Suppressor macrophage treated with lipopolysaccharide for 4 hours (primary cell): ENCODE data around the gene ZNF296.
"Not testable (repeated sequence)": the region's sequence is repeated elsewhere in the genome, so short reads cannot be mapped to it uniquely, and the experiment has no call there.

Source experiments
- DNase-seq: peaks from one replicate; pipeline ENCODE4 v3.0.0-alpha.2; 2020

ZNF296 gene

GRCh38 chr19:45076029-45076850 is at the start of gene ZNF296:
ZNF296 (minus strand) TSS chr19:45076478; CDS start chr19:45076373, 105 bp downstream.
- peak; percentile 80 for DNase-seq

DNA sequence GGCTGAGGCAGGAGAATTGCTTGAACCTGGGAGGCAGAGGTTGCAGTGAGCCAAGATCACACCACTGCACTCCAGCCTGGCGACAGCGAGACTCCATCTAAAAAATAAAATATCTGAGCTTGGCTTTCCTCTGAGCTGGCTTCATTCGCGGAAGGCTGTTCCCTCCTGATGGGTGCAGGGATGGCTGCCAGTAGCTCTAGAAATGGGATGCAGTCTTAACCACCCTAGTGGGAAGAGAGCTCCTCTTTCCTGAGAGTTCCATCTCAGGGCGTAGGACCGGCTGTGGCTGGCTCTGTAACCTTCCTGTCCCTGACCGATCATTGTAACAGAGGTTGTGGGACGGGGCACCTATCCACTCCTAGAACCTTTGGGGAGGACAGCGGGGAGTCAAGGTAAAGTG is 49.1 kb upstream of the ZNF296 start:
- no peak for DNase-seq

- no peak for DNase-seq
Observed at GRCh38 chr19:45124021-45124420, 47.7 kb upstream of the ZNF296 start.

- DNase-seq = no peak
Observed at GRCh38 chr19:45123440-45123850, 47.2 kb upstream of the ZNF296 start.

GRCh38 chr19:45122832-45123231 is 46.6 kb upstream of the ZNF296 start:
- no peak for DNase-seq

GRCh38 chr19:45121827-45122345 is 45.6 kb upstream of the ZNF296 start:
- no peak for DNase-seq

DNA sequence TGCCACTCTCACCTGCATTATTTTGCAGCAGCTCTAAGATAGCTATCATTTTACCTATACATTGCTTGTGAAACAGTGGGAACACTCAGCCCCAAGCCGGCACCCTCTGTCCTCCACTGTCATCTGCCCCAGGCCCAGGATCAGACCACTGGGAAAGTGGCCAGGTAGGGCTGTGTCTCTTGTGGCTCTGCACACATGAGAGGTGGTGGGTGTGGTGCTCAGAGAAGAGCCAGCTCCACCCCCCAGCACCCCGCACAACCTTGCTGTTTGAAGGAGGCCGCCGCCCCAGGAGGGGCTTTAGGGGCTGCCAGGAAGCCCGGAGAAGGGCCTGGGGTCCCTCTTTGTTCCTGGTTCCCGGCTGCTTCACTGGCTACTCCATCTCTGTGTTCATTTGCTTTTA is 43.3 kb upstream of the ZNF296 start:
- DNase-seq = no peak

- not testable (repeated sequence) for DNase-seq
Observed at GRCh38 chr19:45118591-45119355, 42.5 kb upstream of the ZNF296 start.

DNA sequence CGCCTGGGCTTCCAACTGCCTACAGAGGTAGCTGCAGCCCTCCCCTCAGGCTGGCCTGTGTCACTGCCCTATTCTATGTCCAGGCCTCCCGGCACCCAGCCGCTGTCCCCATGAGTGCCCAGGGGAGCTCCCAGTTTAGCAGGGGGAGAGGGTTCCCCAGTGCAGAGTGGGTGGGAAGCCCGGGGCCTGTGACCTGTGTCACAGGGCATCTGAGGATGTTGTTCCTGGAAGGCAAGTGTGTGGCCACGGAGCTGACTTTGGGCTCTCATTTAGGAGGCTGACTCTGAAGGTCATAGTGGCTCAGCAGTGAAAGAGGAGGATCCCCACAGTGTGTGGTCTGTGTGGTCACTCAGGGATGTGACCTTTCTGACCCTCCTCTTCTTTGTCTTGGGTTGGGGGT is 41.8 kb upstream of the ZNF296 start:
- no peak for DNase-seq

DNA sequence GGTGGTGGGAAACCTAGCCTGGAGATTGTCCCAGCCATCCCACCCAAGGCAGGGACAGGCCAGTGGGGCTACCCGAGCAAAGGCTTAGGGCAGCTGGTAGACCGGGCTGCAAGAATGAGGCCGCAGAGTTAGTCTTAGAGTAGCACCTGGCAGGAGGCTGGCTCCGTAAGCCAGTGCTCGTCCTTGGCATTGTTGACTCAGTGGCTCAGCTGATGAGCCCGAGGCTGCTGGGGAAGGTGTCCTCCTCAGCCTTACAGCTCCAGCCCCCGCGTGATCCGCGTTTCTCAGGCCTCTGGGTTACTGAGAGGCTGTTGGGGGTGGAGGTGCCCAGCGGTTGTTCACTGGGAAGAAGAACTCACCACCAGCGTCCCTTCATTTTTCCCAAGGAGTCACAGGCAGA is 41.4 kb upstream of the ZNF296 start:
- DNase-seq = no peak

- DNase-seq = peak; percentile 49
Observed at GRCh38 chr19:45117167-45117594, 40.9 kb upstream of the ZNF296 start.

- DNase-seq = peak; percentile 47
Observed at GRCh38 chr19:45115809-45116615, 39.7 kb upstream of the ZNF296 start.

- DNase-seq = no peak
Observed at GRCh38 chr19:45114116-45114515, 37.8 kb upstream of the ZNF296 start.

DNA sequence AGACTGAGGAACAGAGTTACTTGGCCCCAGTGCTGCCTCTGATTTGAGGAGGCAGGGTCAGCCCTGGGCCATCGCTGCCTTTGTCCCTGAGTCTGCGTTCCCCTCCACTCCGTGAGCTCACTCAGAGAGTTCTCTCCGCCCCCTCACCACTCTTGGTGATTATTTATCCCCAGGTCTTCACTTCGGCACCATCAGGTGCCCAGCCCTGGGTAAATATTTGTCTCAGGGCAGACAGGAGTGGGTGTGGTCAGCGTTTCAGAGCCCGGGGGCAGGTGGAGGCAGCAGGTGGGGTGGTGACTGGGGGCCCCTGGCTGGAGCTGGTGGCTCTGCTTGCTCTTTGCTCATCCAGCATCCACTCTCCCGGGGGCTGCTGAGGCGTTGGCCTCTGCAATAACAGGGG is 37.4 kb upstream of the ZNF296 start:
- no peak for DNase-seq

DNA sequence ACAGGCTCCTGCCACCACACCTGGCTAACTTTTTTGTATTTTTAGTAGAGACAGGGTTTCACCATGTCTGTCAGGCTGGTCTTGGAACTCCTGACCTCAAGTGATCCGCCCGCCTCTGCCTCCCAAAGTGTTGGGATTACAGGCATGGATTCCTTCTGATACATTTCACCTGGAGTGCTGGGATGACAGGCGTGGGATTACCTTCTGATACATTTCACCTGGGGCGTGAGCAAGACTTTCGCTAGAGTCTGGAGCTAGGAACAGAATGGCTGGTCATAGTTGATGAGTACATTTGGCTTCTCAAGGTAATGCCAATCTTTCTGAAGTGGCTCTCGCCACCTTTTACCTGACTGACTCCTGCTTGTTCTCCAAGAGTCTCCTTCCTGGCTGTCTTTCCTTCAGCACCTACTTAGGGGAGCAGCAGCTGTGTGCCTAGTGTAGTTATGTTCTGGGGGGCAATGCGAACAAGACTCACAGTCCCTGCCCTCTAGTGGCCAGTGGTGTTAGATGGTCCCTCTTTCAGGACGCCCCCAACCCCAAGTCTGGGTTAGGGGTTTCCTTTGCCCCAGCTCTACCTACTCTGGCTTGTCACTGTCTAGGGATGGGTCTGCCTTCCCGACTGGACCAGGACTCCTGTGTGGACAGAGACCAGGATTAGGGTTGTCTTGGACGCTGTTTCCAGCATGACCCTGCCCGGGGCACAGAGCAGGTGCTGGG is 36.0 kb upstream of the ZNF296 start:
- no peak for DNase-seq

GRCh38 chr19:45110851-45111266 is 34.6 kb upstream of the ZNF296 start:
- peak; percentile 34 for DNase-seq

GRCh38 chr19:45107621-45108150 is 31.4 kb upstream of the ZNF296 start:
- no peak for DNase-seq

DNA sequence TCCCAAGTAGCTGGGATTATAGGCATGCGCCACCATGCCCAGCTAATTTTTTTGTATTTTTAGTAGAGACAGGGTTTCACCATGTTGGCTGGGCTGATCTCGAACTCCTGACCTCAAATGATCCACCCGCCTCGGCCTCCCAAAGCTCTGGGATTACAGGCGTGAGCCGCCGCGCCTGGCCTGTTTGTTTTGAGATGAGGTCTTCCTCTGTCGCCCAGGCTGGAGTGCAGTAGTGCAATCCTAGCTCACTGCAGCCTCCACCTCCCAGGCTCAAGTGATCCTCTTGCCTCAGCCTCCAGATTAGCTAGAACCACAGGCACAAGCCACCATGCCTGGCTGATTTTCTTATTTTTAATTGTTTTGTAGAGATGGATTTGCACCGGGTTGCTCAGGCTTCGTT is 30.1 kb upstream of the ZNF296 start:
- not testable (repeated sequence) for DNase-seq

- no peak for DNase-seq
Observed at GRCh38 chr19:45104658-45105349, 28.5 kb upstream of the ZNF296 start.

- DNase-seq = no peak
Observed at GRCh38 chr19:45103508-45104319, 27.4 kb upstream of the ZNF296 start.

DNA sequence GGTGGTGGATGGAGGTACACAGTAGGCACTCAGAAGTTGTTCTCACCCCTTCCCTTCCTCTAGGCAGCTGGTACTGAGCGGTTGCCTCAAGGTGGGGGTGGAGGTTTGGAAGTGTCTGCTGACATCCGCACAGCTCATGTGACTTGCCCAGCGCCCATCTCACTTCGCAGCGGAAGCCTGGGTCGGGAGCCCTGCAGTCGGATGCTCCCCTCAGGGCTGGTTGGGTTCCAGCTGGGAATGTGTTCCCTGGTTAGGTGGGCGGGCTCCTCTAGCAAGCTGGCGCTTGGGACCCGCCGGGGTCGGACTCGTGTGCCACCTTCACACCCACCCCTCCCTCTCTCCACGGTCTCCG is 26.9 kb upstream of the ZNF296 start:
- no peak for DNase-seq
